GM18909 (cell line): ENCODE measurements around the gene ARMC6.

Source experiments
- ATAC-seq: cut with Tn5 transposase; IDR thresholded peaks from one replicate; pipeline ENCODE4 v1.9.1; 2021; ENCODE audit warnings: mild to moderate bottlenecking; ENCODE audit not compliant: unreplicated experiment, poor library complexity

ARMC6 gene

DNA sequence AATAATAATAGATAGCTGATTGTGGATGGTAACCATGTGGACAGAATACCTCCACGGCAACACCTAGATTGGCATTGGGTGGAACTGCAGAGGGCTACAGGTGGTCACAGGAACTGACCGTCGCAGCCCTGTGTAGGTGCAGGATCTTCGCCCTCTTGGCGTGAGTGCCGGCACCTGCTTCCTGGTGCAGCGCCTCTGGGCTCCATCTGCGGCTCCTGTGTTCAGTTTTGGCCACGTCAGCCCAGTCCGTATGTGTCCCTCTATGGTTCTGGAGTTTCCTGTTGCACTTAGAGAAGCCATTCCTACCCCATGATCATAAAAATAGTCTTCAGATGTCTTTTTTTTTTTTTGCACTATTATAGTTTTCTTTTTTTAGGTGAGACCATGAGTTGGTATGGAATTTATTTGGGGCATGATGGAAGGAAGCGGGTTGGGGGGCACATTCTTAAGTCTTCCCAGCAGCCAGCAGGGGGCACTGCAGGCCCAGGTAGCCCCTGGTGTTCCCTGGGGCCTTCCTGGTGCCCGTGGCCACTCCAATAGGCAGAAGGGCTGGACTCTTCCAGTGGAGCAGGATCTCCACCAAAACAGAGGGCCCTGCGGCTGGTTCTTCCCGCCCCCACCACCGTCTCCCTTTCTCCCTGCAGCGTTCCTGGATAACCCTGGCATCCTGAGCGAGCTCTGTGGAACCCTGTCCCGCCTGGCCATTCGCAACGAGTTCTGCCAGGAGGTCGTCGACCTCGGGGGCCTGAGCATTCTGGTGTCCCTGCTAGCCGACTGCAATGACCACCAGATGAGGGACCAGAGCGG is 20.3 kb downstream of the ARMC6 start:
- no peak for ATAC-seq

DNA sequence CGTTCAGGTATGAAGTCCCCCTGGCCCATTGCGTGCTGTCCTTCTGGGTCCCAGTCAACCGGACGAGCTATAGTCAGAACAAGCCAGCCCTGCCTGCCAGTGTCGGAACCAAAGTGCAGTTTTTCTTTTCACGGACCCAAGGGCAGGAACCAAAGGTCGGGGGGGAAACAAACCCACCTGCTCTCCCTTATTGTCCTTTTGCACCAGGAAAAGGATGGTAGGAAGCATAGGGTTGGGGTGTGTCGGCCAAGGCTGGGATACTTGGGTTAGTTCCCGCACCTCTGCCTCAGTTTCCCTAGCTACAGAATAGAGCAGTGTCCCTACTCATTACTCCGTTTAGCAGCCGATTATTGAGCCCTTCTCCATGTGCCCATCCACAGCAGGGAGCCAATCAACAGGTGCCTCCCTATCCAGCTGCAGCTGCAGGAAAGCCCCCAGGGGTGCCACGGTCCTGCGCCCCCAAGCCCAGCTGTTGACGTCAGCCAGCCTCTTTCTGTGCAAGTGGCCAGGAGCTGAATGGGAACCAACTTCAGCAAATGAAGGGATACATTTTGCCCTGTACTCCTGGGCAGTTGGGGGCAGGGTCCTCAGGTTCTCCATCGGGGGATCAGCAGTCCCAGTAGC is 21.0 kb downstream of the ARMC6 start:
- no peak for ATAC-seq

DNA sequence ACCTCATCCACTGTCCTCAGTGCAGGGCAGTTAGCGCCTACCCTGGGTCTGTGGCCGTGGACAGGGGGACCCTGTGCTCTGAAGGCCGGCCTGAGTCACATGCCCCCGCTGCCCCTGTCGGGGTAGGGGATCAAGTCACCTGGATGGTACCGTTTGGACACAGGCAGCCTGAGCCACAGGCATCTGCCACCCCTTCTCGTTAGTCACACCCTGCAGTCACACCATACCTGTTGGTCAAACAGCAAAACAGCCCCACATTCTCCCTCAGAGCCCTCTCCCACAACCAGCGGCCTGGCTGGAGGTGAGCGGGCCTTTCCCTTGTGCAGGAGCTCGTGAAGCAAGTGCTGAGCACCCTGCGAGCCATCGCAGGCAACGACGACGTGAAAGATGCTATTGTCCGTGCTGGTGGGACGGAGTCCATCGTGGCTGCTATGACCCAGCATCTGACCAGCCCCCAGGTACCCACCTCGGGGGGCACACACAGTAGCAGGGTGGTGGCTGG is 21.6 kb downstream of the ARMC6 start:
- no peak for ATAC-seq

DNA sequence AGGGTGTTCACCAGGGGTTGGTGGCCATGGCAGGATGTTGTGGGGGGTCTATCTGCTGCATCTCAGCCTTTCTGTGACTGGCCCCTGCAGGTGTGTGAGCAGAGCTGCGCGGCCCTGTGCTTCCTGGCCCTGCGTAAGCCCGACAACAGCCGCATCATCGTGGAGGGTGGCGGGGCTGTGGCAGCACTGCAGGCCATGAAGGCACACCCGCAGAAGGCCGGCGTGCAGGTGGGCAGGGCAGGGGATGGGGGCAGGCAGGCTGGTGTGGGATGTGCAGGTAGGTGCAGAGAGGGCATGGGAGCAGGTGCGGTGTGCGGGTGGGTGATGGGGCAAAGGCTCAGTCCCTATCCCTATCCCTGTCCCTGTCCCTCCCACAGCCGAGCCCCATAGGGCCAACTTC is 22.3 kb downstream of the ARMC6 start:
- no peak for ATAC-seq

DNA sequence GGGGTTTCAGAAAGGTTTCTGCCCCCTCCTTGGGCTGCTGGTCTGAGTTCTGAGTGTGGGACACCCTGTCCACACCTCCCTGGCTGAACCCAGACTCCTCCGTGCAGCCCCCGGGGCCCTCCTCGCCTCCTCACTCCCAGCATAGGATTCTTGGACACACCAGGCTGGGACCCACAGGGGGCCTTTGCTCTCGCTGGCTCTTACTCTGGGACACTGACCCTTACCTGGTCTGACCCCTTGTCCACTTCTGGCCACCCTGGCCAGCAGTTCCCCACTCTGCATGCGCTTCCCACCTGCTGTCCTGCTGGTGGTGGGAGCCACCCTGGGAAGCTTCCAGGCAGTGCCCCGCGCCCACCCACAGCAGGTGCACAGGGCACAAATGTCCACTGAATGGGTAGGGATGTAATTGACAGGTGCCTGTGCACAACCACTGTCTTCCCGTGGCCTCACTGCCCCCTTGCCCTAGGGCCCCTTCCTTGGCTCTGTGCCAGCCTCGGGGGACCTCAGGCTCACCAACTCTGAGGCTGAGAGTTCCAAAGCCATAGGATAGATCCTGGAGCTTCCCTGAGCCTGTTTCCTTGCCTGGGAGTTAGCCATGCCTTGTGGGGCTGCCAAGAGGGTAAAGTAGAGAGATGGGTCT is 23.4 kb downstream of the ARMC6 start:
- no peak for ATAC-seq

DNA sequence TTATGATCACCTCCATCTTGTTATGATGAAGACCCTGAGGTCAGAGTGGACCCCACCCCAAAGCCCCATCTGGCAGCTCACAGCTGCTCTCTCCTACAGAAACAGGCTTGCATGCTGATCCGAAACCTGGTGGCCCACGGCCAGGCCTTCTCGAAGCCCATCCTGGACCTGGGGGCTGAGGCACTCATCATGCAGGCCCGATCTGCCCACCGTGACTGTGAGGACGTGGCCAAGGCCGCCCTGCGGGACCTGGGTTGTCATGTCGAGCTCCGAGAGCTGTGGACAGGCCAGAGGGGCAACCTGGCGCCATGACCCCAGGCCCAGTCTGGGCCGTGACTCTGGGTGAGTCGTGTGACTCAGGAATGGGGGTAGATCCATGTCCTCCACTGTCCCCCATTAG is 23.9 kb downstream of the ARMC6 start:
- ATAC-seq = no peak

DNA sequence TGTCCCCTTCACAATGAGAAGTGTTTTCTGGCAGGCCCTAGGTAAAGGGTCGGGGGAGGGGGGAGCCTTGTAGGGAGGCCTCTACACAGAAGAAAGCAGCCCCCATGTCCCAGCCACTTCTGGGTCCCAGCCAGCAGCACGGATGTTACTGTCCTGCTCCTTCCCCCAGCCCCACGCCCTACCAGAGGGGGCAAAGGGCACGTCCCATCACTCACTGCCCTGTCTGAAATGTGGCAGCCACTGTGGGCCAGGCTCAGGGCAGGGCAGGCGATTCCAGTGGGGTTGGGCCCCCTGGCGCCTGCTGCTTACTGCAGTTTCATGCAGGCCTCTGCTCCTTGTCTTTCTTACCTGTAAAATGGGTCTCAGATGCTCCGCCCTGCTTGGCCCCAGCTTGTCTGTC is 24.3 kb downstream of the ARMC6 start:
- no peak for ATAC-seq

DNA sequence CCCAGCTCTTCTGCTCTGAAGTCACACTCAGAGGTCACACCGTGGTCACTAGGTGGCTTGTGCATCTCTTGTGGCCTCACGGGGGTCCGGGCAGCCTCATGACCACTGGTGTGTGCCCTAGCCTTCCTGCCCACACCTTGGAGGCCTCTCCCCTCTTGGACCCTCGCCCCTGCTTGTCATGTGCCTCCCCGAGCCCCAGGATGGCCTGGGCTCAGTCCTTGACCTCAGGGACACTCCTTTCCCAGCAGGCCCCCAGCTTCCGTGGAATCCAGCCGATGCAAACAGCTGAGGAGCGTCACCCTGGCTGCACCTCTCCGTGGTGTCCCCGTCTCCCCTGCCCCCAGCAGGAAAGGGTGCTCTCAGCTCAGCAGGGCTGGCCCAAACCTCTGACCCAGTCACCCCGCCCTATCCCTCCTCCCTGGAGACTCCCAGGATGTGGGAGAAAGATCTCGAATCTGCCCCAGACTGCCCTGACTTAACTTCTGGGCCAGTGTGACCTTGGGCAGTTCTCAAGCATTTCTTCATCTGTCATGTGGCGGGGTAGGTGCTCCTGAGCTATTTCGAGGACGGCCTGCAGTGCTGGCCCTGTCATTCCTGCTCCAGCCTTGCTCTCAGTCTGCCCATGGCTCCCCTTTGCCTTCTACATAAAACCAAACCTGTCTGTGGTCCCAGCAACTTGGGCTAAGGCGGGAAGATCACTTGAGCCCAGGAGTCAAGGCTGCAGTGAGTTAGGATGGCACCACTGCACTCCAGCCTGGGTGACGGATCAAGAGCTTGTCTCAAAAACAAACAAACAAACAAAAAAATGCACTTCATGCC is 25.8 kb downstream of the ARMC6 start:
- ATAC-seq = no peak

DNA sequence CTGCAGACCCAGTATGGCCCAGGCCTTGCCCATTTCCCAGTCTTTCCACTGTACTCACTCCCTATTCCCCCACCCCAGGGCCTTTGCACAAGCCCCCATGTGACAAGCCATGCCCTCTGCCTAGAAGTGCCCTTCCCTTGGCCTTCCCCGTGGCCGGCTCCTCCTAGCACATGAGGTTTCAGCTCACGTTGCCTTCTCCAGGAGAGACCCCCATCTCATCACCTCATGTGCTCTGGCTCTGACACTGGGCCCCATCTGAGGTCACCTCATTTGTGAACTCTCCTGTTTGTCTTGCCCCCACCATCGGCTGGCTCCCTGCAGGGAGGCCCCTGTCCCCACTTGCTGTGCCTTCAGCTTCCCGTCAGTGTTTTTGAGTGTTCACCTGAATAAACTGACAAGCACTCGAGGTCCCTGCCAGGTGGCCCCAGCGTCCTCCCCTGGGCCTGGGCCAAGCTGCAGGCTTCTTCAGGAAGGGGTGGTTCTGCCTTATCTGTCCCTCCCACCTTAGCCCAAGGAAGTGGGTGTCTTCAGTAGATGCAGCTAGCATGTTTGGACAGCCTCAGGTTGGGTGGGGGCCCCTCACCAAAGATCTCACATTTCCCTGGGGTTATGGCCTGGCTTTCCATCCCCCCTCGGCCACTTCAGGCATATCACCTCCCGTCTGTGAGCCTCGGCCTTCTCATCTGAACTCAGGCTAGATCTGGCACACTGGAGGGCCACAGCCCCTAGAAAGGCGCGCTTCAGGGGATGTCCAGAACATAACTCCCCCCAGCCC is 26.6 kb downstream of the ARMC6 start:
- ATAC-seq = no peak

DNA sequence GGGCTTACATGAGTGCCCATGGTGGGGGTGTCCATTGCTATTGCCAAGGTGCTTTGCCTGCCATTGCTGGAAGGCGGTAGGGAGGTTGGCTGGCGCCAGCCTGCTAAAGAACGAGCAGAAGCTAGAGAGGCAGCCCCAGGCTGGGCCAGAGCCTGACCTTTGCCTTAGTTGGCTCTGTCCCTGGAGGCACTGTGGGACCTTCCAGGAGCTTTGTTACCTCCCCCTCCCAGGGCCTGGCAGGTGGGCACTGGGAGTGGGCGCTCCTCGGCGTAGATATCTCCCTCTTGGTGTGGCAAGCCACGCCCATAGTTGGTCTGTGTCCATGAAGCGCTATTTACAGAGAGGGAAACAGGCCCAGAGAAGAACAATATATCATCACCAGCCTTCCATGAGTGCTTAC is 28.1 kb downstream of the ARMC6 start:
- ATAC-seq = no peak

DNA sequence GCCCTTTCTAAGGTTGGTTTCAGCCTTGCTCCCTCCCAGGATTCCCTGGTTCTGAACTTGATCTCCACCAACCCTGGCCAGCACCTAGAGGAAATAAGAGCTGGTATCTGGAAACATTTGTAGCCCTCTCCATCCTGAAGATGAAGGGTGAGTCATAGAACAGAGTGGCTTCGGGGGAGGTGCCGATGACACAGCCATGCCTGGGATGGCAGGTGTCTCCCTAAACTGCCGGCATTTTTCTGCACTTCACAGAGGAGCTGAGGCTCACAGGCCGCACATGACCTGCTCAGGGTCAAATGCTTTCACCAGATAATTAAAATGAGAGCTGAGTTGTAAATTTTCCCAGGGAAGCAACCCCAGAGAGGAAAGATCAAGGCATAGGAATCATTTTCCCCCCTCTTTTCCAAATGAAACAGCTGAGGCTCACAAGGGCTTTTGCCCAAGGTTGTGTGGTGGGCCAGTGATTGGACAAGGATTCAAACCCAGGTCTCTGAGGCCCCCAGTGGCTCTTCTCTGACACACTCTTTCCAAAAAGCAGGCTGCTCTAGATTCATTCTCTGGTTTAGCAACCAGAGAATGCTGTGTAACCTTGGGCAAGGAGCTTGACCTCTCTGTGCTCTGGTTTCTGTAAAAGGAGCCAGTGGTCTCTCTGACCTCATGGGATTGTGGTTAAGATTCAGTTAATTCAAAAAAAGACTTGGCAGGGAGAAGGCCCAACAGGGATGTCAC is 29.2 kb downstream of the ARMC6 start:
- no peak for ATAC-seq

DNA sequence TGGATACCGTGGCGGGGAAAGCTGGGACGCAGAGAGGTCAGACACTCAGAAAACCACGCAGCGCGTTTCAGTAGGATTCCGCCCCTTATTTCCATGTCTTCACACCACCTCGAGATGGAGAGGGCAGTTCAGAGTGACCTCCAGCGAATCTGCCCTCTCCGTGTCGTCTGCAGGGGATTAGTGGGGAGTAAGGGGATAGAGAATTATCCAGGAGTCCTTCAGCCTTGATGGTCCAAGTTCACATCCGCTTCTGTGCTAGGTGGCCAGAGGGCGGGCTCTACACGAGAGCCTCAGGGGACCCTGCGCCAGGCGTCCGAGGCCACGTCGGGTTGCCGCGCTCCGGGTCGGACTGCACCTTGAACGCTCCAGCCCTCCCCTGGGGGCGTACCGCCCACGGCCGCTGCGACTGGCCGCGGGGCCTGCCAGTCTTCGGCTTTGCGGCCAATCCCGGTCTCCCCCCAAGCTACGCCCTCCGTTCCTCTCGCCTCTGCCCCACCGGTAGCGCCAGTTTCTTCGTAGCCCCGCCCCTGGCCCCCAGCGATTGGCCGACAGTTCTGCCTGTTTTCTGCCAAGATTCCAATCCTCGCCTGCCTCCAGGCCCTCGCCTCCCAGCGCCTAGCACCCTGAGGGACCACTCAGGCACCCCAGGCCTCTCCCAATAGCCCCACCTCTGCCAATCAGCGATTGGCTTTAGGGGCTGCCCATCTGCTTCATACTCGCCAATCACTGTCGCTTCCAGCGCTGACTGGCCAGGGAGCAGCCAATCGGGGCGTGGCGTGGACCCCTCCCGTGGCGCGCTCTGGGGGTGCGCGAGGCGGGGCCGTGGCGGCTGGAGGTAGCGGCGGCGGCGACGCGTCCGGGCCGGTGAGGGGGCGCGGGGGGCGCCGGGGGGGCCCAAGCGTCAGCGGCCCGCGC is 30.0 kb downstream of the ARMC6 start, which contains the start of gene SLC25A42:
Gene SLC25A42, plus strand, starts transcription at position 812 of the 915 bp plus-strand sequence. CDS start 32,131 bp downstream, outside the sequence.
- ATAC-seq = peak; percentile 93

DNA sequence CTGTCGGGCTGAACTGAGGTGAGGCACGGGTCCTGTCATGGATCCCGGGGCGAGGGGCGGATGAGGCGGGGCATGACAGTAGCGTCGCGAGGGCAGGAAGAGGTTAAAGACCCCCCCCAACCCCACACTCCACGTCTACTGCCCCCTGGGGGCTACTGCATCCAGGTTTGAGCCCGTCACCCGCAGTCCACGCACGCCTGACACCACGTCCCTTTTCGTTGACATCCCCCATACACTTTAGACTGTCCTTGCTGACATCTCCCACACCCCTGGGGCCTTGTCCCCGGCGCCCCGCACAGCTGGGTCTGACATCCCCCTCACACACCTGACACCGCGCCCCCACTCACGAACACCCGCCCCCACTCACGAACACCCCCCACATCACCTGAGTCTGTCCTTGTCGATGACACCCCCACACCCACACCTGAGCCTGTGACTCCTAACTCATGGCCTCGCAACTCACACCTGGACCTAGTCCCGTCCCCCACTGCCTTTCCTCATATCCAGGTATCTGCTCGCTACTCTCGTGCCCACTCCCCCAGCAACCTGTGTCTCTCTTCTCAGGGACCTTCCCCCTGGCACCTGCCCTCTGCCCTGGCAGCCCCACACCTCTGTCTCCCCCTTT is 30.8 kb downstream of the ARMC6 start:
- peak; percentile 17 for ATAC-seq

DNA sequence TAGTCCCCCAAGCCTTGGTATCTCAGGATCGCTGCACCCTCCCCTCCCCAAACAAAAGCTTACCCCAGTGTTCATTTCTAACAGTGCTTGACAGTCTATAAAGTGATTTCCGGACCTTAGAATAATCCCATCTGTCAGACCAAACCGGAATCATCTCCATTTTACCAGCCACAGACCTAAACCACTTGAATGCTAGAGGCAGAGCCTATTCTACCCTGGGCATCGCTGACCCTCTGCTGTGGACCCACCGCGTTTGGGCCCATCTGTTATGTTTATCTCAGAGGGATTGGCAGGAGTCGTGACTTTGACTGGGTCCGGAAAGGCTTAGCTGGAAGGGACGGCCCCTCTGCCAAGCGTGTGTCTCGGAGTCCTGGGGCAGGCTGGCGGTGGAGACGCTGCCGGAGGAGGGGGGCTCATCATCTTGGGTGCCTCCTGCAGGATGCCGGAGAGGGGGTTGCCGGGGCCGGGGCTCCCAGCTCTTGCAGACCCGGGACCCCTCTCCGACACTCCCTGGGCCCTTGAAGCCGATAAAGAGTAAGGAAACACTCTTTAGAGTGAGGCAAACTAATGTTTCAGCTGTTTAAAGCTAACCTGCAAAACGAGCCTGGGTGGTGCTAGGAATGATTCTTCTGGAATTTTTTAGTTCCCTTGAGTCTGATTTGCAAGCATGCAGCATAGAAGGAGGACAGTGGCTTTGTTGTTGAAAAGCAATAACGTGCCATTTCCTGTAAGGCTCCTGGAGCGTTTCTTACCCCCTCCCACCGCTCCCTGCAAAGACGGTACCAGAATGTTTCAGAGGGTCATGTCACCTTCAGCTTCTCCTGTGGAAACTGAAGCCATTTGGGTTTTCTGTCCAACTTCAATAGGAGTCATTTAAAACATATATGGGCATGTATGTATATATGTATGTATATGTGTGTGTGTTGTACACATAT is 31.7 kb downstream of the ARMC6 start:
- no peak for ATAC-seq

DNA sequence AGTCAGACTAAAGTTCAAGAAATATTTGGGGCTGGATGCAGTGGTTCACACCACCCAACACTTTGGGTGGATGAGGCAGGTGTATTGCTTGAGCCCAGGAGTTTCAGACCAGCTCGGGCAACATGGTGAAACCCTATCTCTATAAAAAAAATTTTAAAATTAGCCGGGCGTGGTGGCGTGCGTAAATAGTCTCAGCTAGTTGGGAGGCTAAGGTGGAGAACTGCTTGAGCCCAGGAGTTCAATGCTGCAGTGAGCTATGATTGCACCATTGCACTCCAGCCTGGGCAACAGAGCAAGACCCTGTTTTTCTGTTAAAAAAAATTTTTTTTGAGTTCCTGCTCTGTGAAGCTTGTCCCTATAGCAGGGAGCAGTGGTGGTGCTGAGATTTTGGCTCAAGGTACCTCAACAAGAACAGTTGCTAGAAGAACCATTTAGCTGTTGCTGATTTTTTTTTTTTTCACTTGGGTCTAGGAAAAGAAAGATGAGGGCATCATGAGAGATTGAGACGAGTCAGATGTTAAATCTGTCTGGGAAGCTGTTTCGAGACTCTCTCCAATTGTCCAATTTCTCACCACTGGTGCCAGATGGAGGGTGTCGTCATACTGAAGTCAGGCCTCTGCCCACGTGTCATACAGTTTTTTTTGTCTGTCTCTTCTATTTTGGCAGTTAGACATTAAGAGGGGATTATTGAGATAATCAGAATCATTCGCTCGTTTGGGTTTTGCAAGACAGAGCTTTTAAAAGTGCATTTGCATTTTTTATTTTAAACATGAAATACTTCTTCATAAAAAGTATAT is 34.1 kb downstream of the ARMC6 start:
- ATAC-seq = no peak
